GM20431 (cell line): Measurements from ENCODE around the gene MPP7.

Experiments
- in situ Hi-C: fragments of 300-500 bp; cut with MseI, MboI; formaldehyde crosslinking; loops from one replicate; pipeline ENCODE4 v1.15.0; 2020; ENCODE audit warnings: low sequenced_read_pairs; ENCODE audit not compliant: unreplicated experiment

MPP7 gene

GRCh38 chr10:28311104-28311503 lies 8.2 kb upstream of the MPP7 start:
- in situ Hi-C loops: no loop called here

GRCh38 chr10:28307267-28307666 lies 4.4 kb upstream of the MPP7 start:
- in situ Hi-C loops: no loop called here

GRCh38 chr10:28305553-28305952 lies 2.7 kb upstream of the MPP7 start:
- in situ Hi-C loops: no loop called here

- in situ Hi-C loops: no loop called here
These were observed 1.2 kb upstream of the MPP7 start for GRCh38 chr10:28304032-28304571.

GRCh38 chr10:28302012-28302637 lies 739 bp downstream of the MPP7 start:
- in situ Hi-C loops: no loop called here

- in situ Hi-C loops: no loop called here
These were observed 2.8 kb downstream of the MPP7 start for GRCh38 chr10:28300027-28300426.

GRCh38 chr10:28298951-28299350 lies 3.9 kb downstream of the MPP7 start:
- in situ Hi-C loops: no loop called here

- in situ Hi-C loops: no loop called here
These were observed 6.8 kb downstream of the MPP7 start for GRCh38 chr10:28296023-28296422.

- in situ Hi-C loops: no loop called here
These were observed 7.5 kb downstream of the MPP7 start for GRCh38 chr10:28295336-28295735.

- in situ Hi-C loops: no loop called here
These were observed 8.1 kb downstream of the MPP7 start for GRCh38 chr10:28294809-28295208.

GRCh38 chr10:28294169-28294532 lies 8.7 kb downstream of the MPP7 start:
- in situ Hi-C loops: no loop called here

- in situ Hi-C loops: no loop called here
These were observed 9.4 kb downstream of the MPP7 start for GRCh38 chr10:28293236-28294168.

GRCh38 chr10:28291881-28292297 lies 11.0 kb downstream of the MPP7 start:
- in situ Hi-C loops: no loop called here

- in situ Hi-C loops: no loop called here
These were observed 17.0 kb downstream of the MPP7 start for GRCh38 chr10:28285816-28286215.

- in situ Hi-C loops: no loop called here
These were observed 18.7 kb downstream of the MPP7 start for GRCh38 chr10:28284126-28284525.

GRCh38 chr10:28283251-28283650 lies 19.6 kb downstream of the MPP7 start:
- in situ Hi-C loops: no loop called here

- in situ Hi-C loops: no loop called here
These were observed 20.5 kb downstream of the MPP7 start for GRCh38 chr10:28282336-28282735.

GRCh38 chr10:28281726-28282315 lies 21.0 kb downstream of the MPP7 start:
- in situ Hi-C loops: no loop called here

GRCh38 chr10:28280652-28281051 lies 22.2 kb downstream of the MPP7 start:
- in situ Hi-C loops: no loop called here

GRCh38 chr10:28279878-28280277 lies 23.0 kb downstream of the MPP7 start:
- in situ Hi-C loops: no loop called here

- in situ Hi-C loops: no loop called here
These were observed 24.0 kb downstream of the MPP7 start for GRCh38 chr10:28278842-28279241.
